NK-92 (cell line): Measurements from ENCODE around the gene BLVRA.
"Not testable (repeated sequence)": the region's sequence is repeated elsewhere in the genome, so short reads cannot be mapped to it uniquely, and the experiment has no call there.

Experiments used
- DNase-seq: peaks from one replicate; lab custom pipeline; 2025; ENCODE audit not compliant: unreplicated experiment; lab: John Stamatoyannopoulos, UW

BLVRA gene

DNA sequence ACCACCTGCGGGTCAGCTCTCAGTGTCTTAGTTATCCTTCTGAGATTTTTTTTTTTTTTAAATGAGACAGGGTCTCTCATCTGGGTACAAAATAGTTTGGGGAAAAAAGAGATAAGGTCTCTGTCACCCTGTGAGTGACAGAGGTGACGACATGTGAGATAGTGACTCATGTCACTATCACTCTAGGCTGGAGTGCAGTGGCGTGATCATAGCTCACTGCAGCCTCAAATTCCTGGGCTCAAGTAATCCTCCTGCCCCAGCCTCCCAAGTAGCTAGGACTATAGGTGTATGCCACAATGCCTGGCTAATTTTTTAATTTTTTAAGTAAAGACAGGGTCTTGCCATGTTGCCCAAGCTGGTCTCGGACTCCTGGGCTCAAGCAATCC, 10.4 kb downstream of the BLVRA start:
- no peak for DNase-seq

DNA sequence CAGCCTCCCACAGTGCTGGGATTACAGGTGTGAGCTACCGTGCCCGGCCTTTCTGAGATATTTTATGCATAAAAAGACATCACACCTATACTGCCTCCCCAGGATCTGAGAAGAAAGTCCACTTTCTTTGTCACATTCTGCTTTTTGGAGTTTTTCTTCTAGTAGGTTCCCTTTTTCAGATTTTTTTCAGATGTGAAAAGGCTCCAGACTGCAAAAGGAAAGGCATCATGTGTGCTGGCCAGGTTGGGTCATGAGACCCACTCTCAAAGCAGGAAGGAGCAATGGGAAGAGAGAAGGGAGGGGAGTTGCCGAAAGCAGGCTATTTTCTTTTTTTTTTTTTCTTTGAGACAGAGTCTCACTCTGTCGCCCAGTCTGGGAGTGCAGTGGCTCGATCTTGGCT, 10.8 kb downstream of the BLVRA start:
- DNase-seq, result no peak

DNA sequence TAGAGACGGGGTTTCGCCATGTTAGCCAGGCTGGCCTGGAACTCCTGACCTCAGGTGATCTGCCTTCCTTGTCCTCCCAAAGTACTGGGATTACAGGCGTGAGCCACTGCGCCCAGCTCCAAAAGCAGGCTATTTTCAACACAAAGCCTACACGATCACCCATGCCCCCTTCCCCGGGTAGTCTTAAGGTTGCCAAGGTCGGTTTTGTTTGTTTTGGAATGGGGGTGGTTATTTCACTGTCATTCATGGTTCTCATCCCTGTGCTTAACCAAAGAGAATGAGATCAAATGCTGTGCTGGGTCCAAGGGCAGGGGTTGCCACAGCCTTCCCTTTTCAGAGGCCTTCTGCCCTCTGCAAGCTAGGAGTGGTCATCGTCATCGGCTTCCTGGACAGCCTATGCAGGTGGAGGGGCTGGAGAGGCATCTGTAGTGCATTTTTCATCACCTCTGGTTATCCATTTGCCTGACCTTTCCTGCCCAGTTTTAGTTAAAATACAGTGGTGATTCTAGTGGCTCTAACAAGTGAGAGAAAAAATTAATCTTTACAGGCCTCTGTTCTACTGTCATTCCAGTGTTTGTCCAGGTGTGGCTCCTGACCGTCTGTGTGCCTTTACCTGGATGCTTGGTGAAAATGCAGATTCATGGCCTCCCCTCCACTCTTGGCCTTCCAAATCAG, 11.4 kb downstream of the BLVRA start:
- no peak for DNase-seq

DNA sequence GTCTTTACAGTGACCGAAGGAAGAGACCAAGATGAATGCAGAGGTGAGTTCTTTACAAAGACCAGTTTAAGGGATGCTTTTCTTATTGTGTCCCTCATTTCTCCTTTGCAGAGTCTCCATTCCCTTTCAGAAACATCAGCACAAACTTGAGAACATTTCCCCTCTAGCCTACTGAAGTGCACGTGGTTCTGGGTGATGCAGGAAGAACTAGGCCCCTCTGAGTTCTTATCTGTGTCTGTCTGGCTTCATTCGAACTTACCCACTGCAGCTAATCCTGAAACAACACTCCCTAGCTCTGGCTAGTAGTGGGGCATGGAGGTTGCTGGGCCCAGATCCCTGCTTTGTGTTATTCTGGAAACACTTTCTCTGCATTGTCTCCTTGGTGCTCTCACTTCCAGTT, 12.6 kb downstream of the BLVRA start:
- DNase-seq, result no peak

DNA sequence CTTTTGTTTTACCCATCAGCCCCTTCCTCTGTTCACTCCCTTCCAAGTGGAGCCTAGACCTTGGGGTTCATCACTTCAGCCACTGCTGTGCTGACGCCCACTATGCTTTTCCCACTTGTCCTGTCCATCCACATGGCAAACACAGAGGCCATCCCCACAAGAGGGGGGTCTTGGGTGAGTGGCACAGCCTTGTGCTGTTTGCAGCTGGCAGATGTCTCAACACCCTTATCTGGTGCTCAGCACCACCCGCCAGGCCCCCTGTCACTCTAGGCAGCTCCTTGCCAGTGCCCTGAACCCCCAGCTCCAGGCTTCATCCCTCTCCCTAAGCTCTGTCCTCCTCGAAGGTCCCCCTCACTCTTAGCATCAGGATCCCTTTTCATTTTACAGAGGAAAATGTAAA, 13.1 kb downstream of the BLVRA start:
- no peak for DNase-seq

DNA sequence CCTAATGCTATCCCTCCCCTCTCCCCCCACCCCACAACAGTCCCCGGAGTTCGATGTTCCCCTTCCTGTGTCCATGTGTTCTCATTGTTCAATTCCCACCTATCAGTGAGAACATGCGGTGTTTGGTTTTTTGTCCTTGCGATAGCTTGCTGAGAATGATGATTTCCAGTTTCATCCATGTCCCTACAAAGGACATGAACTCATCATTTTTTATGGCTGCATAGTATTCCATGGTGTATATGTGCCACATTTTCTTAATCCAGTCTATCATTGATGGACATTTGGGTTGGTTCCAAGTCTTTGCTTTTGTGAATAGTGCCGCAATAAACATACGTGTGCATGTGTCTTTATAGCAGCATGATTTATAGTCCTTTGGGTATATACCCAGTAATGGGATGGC, 14.8 kb downstream of the BLVRA start:
- DNase-seq, result not testable (repeated sequence)

DNA sequence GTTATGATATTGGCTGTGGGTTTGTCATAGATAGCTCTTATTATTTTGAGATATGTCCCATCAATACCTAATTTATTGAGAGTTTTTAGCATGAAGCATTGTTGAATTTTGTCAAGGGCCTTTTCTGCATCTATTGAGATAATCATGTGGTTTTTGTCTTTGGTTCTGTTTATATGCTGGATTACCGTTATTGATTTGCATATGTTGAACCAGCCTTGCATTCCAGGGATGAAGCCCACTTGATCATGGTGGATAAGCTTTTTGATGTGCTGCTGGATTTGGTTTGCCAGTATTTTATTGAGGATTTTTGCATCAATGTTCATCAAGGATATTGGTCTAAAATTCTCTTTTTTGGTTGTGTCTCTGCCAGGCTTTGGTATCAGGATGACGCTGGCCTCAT, 16.8 kb downstream of the BLVRA start:
- DNase-seq, result not testable (repeated sequence)

DNA sequence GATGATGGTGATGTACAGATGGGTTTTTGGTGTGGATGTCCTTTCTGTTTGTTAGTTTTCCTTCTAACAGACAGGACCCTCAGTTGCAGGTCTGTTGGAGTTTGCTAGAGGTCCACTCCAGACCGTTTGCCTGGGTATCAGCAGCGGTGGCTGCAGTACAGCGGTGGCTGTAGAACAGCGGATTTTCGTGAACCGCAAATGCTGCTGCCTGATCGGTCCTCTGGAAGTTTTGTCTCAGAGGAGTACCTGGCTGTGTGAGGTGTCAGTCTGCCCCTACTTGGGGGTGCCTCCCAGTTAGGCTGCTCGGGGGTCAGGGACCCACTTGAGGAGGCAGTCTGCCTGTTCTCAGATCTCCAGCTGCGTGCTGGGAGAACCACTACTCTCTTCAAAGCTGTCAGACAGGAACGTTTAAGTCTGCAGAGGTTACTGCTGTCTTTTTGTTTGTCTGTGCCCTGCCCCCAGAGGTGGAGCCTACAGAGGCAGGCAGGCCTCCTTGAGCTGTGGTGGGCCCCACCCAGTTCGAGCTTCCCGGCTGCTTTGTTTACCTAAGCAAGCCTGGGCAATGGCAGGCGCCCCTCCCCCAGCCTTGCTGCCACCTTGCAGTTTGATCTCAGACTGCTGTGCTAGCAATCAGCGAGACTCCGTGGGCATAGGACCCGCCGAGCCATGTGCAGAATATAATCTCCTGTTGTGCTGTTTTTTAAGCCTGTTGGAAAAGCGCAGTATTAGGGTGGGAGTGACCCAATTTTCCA, 20.0 kb downstream of the BLVRA start:
- DNase-seq, result not testable (repeated sequence)

DNA sequence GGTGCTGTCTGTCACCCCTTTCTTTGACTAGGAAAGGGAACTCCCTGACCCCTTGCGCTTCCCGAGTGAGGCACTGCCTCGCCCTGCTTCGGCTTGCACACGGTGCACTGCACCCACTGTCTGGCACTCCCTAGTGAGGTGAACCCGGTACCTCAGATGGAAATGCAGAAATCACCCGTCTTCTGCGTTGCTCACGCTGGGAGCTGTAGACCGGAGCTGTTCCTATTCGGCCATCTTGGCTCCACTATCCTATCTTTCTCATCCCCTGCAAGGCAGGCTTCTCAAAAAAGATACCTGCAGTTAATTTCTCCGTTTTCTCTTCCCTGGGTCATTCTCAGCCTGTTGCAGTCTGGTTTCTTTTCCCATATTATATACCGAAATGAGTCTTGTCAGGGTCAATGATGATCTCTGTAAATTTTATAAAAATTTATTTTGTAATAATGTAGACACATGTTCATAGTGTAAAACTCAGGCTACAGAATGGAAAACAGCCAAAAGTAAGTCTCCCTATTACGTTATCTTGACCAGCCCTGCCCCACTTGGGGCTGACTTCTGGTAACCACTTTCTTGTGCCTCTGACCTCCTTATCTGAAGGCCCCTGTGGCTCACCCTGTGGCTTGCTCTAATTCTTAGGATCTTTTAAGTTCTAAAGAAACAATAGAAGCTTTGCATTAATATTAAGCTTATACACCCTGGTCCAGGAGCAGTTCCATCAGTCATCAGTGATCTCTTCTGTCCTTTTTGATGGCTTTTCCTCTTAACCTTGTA, 20.7 kb downstream of the BLVRA start:
- no peak for DNase-seq

DNA sequence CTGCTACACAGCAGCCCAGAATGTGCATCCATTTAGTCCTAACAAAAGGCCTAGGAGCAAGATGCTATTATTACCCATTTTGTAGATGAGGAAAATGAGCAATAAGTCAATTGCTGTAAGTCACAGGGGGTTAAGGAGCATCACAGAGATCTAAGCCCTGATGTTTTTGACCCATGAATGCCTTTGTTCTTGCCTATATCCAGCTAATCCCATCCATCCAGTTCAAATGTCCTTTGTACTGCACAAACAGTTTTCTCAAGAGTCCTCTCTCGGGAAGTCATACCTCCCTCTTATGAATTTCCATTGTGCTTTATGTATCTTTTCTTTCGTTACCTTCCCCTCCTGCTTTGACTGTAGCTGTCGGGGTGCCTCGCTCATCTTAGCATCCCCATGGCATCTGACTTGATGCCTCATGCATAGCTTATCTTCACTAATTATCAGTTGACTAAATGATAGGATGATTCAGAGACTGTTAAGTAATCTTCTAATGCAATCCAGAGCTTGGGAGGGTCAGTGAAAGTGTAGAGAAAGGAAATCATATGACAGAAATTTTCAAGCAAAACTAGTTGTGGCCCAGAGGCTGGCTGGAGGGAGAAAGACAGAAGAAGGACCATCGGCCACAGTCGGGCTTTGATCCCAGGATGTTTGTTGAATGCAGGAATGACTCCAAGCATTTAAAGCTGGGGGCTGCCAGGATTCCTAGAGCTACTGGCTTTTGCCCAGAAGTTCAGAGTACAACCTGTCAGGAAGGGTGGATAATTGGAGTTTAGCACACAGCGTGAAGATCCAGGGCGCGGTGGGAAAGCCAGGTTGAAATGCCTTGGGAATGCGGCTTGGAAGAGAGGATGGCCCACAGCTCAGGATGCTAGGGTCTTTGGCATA, 23.5 kb downstream of the BLVRA start:
- DNase-seq, result no peak

DNA sequence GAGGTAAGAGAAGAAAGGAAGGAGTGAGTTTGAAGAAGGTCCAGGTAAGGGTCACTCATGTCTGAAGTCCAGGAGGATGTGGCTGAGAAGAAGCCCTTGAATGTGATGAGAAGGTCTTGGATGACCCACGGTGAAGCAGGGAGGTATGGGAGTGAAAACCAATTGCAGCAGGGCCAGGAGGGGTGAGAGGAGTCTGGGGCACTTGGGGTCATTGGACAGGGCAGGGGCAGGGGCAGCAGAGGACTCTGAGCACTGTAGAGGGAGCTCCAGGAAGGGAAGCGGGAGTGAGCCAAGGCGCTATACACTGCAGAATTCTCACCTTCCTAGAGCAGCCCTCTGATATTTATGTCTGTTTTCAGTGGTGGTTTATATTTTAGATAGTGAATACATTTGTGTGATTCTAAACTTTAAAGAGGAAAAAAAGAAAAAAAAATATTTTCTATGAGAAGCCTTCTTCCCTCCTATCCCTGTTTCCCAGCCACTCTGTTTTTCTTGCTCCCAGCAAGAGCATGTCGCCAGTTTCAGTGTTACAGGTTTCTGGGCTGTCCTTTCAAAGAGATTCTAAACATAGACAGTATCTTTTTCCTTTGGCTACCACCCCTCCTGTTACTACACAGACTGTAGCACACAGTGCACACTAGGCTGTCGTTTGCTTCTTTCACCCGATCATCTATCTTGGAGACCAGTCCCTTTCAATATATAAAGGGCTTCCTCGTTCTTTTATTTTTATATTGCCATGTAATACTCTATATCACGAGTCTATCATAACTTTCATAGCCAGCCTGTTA, 24.5 kb downstream of the BLVRA start:
- no peak for DNase-seq

DNA sequence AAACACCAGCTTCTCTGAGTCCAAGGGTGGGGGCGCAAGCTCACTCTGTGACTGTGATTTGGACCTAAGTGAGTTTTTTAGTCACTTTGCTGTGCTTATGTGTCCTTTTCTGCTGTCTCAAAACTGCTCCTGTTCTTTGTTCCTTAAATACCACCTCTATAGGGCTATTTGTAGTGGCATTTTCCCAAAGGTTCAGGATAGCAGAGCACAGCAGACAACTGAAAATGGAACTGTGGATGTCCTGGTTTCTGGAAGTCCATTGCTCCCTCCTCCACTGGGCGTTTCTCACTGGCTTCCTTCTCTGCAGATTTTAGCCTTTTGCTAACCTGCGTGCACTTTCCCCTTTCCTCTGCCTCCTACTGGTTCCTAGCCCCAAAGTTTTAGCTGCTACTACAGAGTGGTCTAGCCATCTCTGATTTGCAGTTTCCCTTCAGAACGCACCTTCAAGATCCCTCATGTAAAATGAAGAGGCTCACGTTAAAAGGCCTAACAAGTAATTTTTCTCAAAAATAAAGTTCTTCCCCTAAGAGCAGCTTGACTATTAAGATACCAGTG, 25.6 kb downstream of the BLVRA start:
- DNase-seq, result no peak

DNA sequence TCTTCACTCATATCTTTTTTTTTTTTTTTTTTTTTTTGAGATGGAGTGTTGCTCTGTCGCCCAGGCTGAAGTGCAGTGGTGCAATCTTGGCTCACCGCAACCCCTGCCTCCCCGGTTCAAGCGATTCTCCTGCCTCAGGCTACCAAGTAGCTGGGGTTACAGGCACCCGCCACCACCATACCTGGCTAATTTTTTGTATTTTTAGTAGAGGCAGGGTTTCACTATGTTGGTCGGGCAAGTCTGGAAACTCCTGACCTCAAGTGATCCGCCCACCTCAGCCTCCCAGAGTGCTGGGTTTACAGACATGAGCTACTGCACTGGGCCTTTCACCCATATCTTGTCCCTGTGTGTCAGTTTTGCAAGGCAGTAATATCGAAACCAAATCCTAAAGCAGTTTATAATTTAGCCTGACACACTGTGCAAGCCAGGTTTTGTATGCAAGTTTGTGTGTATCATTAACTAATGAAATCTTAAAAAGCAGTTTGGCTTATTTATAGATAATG, 26.2 kb downstream of the BLVRA start:
- not testable (repeated sequence) for DNase-seq

DNA sequence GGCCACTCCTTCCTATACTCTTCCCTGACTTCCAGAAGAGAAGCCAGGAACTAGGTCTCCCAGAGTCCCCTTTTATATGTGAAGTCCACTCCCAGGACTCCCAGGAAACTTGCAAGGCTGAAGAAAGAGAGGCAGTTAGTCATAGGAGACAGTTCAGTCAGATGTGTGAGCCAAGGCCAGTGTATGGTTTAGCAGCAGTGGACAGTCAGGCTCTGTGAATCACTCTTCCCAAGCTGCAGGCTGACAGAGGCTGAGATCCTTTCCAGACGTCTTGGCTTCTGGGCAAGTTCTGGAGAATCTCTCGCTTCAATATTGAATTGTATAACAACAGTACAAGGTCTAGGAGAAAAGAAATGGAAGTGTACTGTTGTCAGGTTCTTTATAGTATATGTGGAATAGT, 26.9 kb downstream of the BLVRA start:
- no peak for DNase-seq

DNA sequence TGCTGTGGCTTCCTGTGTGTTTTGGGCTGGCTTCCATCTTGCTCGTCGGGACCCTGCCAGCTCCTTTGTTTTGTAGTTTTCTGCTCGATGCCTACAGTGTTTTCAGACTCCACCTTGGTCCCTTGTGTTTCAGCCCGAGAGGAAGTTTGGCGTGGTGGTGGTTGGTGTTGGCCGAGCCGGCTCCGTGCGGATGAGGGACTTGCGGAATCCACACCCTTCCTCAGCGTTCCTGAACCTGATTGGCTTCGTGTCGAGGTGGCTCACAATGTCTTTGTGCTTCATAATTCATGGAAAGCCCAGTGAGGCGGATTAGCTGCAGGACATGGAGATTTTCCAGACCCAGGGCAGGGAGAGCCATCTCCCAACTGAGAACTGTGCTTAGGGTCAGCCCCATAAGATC, 29.3 kb downstream of the BLVRA start:
- no peak for DNase-seq

DNA sequence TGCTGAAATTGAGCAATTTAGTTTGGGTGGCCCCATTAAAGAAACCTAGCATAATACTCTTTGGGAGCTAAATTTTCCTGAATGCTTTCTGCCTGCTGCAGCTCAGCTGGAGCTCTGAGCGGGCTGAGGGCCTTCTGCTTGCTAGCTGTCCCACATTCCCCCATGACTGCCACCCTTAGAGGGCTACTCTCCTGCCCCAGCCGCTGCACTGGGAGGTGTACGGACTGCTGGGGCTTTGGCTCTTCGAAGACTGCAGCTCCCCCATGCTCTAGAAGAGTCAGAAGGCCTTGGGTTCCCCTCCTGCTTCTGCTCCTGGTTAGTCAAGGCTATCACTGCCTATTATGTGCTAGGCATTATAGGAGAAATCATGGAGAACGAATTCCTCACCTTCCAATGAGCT, 31.5 kb downstream of the BLVRA start:
- no peak for DNase-seq

DNA sequence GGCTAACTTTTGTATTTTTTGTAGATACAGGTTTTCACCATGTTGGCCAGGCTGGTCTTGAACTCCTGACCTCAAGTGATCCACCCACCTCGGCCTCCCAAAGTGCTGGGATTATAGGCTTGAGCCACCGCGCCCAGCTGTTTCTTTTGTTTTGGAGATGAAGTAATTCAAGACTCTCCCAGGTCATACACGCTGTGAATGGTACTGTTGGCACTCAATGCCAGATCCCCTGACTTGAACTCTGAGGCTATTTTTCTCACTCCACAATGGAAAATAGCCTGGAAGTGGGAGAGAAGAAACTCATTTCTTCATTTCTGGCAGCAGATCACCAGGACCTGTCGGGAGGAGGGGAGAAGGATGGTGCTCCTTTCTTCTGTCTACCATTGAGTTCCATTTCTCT, 32.4 kb downstream of the BLVRA start:
- DNase-seq, result no peak

DNA sequence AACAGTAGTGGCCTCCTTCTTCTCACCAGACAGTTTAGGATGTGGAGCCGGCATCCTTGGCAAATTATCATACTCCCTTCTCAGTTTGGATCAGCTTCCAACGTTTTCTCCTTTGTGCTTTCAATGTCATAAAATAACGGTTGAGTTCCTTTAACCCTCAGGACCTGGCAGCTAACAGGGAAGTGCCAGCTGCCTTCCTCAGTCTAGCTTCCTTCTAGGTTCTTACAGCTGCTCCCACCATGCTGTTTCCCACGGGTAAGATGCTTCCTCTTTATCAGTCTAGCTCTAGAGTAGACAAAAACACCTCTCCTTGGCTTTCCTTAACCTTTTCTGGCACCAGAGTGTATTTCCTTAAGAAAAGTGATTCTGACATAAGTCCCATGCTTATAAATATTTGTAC, 33.2 kb downstream of the BLVRA start:
- DNase-seq, result no peak

DNA sequence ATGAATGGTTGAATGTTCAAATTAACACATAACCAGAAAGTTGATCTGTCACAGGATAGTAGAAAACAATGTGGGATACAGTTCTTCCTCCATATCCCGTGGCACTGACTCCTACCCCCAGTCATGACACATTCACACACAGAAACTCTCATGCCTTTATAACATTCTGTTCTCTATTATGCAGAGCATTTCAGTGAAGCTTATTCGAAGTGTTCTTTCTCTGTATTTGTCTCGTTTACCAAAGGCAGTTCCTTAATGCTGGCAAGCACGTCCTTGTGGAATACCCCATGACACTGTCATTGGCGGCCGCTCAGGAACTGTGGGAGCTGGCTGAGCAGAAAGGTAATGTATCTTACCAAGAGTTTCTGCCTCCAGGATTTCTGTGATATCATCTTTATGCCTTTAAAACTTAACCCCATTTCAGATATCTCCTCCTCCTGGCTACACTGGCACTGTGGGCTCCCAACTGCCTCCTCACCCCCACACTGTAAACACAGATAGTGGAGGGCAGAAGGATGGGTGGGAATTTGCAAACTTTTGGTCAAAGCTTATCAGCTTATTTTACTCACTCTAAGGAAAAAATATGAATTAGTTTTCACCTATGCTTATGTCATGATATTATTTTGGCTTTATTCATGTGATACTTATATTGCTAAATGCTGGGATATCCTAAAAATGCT, 34.1 kb downstream of the BLVRA start:
- no peak for DNase-seq
